ENCODE results near the gene CCNT2.

- no peak for TF ChIP-seq CTCF (IDR thresholded peaks at IDR 0.05; ENCODE audit: borderline replicate concordance, extremely low read depth, low read length, poor library complexity, severe bottlenecking)
- no peak for TF ChIP-seq EZH2 (IDR thresholded peaks at IDR 0.05; ENCODE audit: borderline replicate concordance, low read depth, low read length, severe bottlenecking)
Observed at GRCh38 chr2:134999521-134999920, 80.9 kb downstream of the CCNT2 start.

Data from DND-41 (cell line).